NCI-H1417 (cell line): ENCODE results near the gene LCE1B.
A peak's percentile ranks its signal among the peaks of the same experiment; 100 is the strongest.

Experiments used
- DNase-seq, 3 experiments: peaks; one replicate each; lab custom pipeline; 2025; lab: John Stamatoyannopoulos, UW

Gene LCE1B, protein sequence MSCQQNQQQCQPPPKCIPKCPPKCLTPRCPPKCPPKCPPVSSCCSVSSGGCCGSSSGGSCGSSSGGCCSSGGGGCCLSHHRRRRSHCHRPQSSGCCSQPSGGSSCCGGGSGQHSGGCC

DNA sequence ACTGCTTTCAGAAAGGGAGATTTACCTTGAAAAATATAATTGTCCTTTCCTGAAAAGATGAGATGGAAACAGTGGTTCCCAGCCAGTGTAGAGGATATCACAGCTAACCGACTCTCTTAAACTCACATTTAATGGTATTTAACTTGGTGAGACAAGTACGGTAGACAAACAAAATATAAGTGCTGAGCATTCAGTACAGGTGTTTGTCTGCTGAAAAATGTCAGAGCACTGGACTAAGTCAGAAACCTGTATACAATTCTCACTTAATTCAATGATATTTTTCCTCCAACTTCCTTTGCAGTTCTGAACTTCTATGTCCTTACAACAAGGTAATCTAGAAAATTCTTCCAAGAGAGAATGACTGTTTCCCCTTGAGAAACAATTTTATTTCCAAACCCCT is at the start of gene LCE1B:
LCE1B (plus strand) TSS at position 301 of the 400 bp plus-strand sequence. CDS start 476 bp downstream, outside the sequence.
- DNase-seq: no peak

DNA sequence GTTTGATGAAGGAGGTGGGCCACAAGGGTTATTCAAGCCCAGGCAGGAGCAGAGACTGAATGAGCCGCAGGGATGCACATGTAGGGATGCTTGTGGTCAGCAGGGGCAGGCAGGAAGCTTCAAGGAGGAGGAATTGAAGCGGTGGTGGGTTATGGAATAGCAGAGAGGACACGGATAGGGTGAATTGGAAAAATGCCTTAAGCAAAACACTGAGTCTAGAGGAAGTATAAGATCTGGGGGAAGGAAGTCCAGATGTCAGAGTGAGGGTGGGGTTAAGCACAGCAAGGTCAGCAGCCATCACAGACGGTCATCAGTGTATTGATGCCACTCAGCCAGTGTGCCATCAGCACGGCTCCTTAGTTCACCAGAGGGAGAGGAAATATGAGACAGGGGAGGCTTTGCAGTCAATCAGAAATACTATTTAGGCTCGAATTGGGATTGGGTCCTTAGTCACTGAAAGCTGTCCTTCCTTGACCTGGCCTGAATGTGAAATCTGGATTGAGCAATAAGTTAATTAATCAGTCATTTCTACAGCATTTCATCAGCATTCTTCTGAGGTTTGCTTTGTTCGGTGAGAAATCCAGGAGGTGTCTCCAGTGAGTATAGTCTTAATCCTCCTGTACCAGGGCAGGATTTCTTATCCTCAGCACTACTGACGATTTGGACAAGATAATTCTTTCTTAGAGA is 42.8 kb upstream of the LCE1B start:
- no peak for DNase-seq

DNA sequence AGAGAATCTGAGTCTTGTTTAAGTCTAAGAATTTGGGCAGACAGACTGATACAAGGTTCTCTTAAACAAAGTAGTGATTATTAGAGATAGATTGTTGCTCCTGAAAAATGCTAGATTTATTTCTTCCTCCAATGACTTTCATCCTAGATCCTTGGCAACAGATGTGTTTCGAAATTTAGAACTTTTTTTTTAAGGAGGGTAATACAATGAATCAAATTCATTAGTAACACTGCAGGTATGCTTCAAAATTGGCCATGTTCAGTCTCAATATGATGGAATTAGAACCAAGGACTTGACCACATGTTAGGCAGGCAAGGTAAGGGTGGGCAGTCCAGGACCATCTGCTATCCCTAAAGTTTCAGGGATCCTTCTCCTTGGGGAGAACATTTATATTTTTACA is 41.4 kb upstream of the LCE1B start:
- no peak for DNase-seq

DNA sequence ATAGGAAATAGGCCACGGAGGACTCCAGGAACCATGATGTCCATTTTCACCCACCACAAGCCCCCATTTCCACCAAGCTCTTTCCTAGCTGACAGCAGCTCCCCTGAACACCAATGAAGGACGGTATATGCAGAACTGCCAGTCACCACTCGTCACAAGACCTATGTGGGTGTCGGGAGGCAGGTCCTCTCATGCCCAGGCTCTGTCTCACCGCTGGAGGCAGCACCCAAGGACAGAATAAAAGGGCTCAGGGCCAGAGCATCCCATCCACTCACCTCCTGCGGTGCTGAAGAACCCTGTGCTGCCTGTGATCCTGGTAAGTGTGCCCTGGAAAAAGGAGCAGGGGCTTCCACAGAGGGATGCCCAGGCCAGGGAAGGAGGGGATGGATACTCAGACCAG is 36.9 kb upstream of the LCE1B start, which contains the start of gene LCE1F:
LCE1F (plus strand) TSS at position 266 of the 400 bp plus-strand sequence. CDS start 1,232 bp downstream, outside the sequence.
- DNase-seq: no peak

DNA sequence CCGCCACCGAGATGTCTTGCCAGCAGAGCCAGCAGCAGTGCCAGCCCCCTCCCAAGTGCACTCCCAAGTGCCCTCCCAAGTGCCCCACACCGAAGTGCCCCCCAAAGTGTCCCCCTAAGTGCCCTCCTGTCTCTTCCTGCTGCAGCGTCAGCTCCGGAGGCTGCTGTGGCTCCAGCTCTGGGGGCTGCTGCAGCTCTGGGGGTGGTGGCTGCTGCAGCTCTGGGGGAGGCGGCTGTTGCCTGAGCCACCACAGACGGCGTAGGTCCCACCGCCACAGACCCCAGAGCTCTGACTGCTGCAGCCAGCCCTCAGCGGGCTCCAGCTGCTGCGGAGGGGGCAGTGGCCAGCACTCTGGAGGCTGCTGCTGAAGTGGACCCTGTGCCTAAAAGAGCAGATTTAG is 35.4 kb upstream of the LCE1B start:
- DNase-seq: no peak

DNA sequence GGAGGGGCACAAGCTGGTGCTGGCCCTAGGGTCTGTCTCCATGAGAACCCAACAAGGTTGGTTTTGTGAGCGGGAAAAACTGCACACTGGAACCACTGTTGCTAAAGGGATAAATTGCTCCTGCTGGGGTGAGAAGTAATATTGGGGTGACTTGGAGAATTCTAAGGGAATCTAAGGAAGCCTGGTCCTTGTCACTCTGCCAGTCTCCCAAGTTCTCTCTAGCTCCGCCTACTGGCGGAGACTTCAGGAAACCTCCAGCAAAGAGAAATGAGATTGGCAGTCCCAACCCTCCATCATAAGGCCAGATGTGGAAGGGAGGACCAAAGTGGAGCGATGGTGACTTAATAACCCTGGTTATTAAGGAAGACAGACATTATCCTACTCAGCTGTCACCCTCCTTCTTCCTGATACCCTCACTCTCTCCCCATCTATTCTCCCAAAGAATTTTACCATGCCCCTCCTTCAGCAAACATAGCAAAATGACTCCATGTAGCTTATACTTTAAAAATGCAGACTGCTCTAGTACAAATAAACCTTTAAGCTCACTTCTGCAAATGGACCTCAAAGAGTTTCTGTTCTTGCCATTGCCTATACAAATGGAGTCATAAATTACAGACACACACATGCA is 34.1 kb upstream of the LCE1B start:
- no peak for DNase-seq

DNA sequence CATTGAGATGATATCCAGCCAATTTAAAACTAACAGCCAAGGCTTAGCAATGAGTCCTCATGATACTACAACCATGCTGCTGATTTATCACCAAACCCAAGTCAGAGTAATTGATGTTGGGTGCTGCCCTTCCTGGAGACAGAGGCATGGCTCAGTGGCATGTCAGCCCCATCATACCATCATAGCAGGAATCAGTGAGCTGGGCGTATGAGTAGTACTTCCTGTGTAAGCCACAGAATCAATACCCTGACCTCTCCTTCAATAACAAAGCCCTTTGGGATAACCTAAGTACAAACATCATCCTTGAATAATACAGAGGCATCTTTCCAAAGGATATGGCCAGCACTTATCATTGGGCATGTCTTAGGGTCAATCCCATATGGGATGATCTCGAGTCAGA is 28.7 kb upstream of the LCE1B start:
- no peak for DNase-seq

DNA sequence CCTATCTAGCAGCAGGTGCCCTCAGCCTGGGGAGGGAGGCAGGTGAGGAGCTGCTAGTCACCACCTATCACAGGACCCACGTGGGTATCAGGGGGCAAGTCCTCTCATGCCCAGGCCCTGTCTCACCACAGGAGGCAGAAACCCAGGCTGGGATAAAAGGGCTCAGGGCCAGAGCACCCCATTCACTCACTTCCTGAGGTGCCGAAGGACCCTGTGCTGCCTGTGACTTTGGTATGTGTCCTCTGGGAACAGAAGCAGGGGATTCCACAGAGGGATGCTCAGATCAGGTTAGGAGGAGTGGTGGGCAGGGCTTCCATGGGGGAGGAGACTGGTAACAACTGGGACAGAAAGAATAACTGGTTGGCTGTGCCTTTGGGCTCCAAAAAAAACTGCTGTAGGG is 25.7 kb upstream of the LCE1B start, which contains the start of gene LCE1E:
LCE1E (plus strand) TSS at position 181 of the 400 bp plus-strand sequence. CDS start 1,043 bp downstream, outside the sequence.
- peak in 2 of 3 experiments; percentile 67 to 81 for DNase-seq

DNA sequence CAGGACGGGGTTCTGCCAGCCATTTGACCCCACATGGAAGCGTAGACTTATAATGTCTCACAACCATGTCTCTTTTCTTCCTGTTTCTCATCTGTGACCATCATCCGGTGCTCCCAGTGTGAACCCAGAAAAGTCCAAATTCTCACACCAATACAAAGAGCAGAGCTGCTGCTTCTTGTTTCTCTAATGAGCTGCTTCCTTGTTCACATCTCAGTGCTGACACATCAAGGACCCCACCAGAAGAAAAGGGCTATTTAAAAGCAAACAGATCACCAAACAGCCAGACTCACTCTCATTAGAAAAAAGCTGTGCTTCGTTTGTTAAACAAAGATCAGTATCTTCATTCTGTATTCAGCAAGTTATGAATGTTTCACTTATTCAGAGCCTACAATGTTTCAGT is 16.1 kb upstream of the LCE1B start:
- DNase-seq: no peak

DNA sequence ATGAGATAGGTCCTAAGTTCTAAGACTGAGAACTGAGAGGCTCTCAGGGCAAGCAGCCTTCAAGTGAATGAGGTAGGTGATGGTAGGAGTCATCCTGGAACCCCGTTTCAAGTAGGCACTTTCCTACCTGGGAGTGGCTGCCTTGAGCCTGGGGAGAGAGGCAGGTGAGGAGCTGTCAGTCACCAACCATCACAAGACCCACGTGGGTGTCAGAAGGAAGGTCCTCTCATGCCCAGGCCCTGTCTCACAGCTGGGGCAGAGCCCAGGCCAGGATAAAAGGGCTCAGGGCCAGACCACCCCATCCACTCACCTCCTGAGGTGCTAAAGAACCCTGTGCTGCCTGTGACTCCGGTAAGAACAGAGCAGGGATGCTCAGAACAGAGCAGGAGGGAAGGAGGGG is 15.3 kb upstream of the LCE1B start, which contains the start of gene LCE1D:
LCE1D (plus strand) TSS at position 301 of the 400 bp plus-strand sequence. CDS start 1,074 bp downstream, outside the sequence.
- no peak for DNase-seq

DNA sequence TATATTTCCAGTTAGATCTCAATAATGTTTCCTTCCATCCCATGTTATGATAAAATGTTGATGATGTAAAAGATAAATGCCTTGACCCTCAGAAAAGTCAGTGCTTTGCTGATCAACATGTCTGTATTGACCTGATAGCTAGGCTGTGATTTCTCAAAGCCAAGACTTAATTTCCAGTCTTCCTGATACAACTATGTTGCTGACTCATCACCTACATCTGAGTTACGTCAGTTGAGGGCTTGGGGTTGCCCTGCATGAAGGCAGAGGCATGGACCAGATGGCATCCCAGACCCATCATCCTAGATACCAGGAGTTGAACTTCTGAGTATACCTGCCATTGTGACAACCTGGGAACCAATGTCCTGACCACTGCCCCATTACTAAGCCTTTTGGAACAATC is 10.4 kb upstream of the LCE1B start:
- no peak for DNase-seq

DNA sequence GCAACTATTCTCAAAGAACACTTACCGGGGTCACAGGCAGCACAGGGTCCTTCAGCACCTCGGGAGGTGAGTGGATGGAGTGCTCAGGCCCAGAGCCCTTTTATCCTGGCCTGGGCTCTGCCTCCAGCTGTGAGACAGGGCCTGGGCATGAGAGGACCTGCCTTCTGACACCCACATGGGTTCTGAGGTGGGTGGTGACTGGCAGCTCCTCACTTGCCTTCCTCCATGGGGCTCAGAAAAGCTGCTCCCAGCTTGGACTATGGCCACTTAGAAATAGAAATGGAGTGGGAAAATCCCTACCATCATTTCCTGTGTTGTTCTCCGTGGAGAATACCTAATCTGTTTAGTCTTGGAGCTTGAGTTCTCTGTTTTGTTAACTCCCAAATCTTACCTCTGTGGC is 5.2 kb upstream of the LCE1B start, which contains the start of gene LCE1C:
LCE1C (minus strand) TSS at position 76 of the 400 bp plus-strand sequence. CDS start 1,173 bp downstream, outside the sequence.
- DNase-seq: no peak

DNA sequence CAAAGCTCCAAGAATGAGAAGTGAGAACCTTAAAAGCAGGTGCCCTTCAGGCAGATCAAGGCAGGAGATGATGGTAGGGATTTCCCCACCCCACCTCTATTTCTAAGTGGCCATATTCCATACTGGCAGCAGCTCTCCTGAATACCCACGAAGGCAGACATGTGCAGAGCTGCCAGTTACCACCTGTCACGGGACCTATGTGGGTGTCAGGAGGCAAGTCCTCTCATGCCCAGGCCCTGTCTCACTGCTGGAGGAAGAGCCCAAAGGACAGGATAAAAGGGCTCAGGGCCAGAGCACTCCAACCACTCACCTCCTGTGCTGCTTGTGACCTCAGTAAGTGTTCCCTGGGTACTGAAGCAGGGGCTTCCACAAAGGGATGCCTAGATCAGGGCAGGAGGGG is 721 bp upstream of the LCE1B start:
- no peak for DNase-seq

DNA sequence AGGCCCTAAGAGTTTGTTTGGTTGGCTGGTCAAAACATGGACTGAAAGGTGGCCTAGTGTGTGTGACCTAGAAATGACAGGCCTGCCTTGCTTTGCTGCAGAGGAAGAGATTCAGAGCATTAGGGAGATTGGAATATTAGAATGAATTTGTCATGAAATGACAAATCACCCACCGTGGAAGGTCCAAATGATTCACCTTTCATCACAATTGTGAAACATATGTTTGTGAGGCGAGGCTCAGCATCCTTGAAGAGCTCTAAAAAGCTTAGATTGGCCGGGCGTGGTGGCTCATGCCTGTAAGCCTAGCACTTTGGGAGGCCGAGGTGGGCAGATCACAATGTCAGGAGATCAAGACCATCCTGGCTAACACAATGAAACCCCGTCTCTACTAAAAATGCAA is 5.5 kb downstream of the LCE1B start:
- DNase-seq: no peak

DNA sequence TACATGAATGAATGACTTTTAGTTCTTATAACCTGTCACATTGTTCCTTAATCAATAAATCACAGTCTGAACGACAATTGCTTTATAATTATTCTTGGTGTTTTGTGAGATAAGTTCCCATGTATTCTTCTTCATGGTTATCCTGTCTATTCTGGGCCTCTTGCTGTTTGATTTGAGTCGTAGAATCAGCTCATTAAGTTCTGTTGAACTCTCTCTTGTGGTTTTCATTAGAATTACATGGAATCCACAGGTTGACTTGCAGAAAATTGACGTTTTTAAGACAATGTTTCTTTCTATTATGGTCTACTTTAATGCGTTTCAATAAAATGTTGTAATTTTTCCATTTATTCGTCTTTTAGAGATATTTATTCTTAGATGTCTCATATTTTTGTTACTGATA is 11.5 kb downstream of the LCE1B start:
- no peak for DNase-seq

DNA sequence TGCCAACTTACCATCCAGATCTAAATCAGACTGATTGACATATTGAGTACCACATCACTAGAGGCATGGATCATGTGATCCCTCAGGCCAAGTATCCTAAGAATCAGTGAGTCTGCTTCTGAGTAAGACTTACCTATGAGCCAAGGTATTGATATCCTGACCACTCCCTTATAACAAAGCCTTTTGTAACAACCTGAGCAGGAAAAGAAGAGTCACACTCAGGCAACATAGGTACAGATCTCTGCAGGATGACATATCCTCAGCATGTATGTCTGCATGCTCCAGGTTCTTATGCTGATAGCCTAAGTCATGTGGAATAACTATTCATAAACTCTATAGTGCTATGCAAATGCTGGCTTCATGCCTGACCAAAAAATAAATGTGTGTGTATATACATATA is 13.2 kb downstream of the LCE1B start:
- no peak for DNase-seq

DNA sequence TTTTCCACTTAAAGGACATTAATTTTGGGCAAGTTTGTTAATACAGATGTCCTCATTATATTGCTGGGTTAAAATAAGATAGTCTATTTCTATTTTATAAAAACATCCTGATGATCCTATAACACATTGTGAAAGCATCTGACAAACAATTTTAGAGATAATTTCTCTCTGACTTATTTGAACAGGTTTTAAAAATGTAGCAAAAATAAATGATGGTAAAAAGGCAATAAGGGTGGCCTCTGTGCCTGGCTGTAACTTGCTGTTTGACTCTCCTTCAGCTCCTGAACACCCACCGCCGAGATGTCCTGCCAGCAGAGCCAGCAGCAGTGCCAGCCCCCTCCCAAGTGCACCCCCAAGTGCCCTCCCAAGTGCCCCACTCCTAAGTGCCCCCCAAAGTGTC is 15.4 kb downstream of the LCE1B start, which contains the start of gene LCE1A:
LCE1A (plus strand) TSS at position 301 of the 400 bp plus-strand sequence; CDS start at position 301, 0 bp downstream.
- no peak for DNase-seq

DNA sequence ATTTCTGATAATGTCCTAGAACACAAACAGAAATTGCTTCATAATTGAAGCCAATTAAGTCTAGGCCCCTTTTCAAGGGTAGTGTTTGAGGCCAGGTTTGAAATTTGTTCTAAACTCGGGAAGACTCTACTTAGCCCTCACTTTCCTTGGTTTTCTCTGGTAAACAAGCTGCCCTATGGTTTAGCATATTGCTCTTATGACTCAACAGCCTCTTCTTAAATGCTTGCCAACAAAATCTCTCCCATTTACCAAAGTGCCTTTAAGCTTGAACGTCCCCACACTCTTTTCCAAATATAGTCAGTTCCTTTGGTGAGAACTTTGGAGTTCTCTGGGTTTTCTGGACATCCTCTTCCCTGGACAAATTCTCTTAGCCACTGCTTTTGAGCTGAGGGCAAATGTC is 25.1 kb downstream of the LCE1B start:
- DNase-seq: no peak

DNA sequence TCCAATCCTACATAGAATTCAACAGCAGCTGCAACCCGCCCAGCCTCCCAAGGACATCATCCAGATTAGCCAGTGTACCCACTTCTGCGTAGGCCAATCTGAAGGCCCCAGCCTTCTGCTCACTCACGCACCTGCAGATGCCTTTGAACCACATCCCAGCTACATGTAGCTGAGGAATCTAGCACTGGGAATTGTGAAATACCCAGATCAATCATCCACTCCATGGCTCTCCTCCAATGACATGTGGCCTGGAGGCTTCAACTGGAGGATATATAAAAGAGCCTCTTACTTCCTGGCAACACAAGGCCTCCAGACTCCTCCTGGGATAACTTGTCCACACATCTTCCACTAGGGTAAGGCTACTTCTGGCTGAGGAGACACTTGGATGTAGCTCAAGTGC is 30.8 kb downstream of the LCE1B start, which contains the start of gene LCE6A:
LCE6A (plus strand) TSS at position 301 of the 400 bp plus-strand sequence. CDS start 665 bp downstream, outside the sequence.
- no peak for DNase-seq

DNA sequence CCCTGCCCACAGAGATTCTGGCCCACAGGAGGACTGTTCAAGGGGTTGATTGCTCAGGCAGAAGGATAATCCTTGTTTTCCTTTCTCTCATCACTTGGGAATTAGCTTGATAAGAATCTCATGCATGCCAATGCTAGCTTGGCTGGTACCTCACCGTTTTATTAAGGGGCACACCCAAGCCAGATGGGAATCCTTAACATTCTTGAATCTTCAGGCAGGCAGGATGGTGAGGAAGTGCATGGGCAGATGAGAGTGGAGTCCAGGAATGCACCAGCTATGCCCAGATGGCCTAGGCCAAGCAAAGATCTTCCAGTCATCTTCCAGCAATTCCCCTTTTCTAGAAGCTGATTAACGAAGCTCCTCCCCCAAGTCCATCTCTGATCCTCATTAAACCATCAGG is 43.9 kb downstream of the LCE1B start:
- no peak for DNase-seq

DNA sequence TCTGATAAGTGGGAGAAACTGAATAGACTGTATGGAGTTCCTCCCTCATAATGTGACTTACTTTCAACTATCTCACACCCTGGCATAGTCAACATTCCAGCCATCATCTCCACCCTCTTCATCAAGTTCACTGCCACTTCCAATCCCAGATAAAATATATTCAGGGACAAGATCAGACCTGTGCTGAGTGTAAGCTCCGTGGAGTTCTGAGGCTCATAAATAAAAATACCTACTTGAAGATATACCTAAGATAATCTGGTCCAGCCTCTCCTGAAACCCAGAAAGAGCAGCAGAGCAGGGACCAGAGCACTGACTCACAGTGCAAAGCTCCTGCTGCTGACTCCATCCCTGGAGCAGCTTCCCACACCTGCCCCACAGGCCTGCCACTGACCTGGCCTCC is 46.3 kb downstream of the LCE1B start:
- no peak for DNase-seq

DNA sequence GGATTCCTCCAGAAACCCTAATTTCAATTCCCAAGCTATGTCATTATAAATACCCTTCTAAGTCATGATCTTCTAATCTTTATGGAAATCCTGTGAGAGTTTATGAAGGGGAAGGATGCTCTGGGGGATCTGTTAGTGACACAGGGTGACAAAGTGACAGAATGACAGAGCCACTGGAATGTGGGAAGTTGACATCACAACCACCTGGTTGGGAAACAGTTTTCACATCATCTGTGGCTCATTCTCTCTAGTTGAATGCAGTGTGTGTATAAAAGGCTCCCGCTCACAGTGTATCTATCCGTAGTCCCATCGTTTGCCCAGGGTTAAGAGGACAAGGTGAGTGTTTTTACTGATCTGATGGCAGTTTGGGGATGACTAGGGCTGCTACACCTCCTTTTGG is 47.9 kb downstream of the LCE1B start, which contains the start of gene LCE7A:
LCE7A (plus strand) TSS at position 301 of the 400 bp plus-strand sequence. CDS start 702 bp downstream, outside the sequence.
- DNase-seq: no peak

DNA sequence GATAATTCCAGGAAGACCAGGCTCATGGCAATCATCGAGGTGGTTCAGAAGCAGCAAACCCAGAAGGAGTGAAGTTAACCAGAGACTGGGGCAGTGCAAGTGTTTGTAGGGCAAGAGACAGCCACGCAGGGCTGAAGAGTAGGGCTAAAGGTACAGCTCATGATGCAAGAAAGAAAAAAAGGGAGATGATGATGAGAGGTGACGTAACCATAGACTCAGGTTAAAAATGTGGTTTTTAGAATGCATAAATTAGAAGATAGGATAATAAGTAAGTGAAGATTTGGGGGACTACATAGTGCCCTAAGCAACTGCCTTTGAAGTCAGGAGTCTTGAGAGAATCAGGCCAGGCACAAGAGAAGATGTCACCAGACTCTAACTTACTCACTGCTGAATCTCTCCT is 48.4 kb downstream of the LCE1B start:
- no peak for DNase-seq
